Hepatocyte (in vitro differentiated cells): ENCODE measurements around the gene ZNF385B. TPM values are rescaled to one million over a fixed set of nuclear protein-coding genes. Genes with fewer than 3 reads are reported as not detected.
A peak's percentile ranks its signal among the peaks of the same experiment; 100 is the strongest.

Experiments
- DNase-seq: peaks from one replicate; pipeline ENCODE4 v3.0.0-alpha.2; 2016; ENCODE audit warnings: low spot score
- H2AFZ ChIP-seq: fragments of 200-600 bp; sonication (generic); 2 replicates; pipeline ENCODE4 v1.6.0; 2016; ENCODE audit warnings: antibody characterized with exemption, mild to moderate bottlenecking
- H3K27ac ChIP-seq: fragments of 200-600 bp; sonication (generic); 2 replicates; pipeline ENCODE4 v1.5.1; 2016; ENCODE audit warnings: mild to moderate bottlenecking
- H3K27me3 ChIP-seq: fragments of 200-600 bp; sonication (generic); 2 replicates; pipeline ENCODE4 v1.6.1; 2016
- H3K36me3 ChIP-seq: fragments of 200-600 bp; sonication (generic); replicated peaks from 2 replicates; pipeline ENCODE4 v1.5.1; 2016; ENCODE audit warnings: low read depth; ENCODE audit not compliant: insufficient read depth
- H3K4me1 ChIP-seq: fragments of 200-600 bp; sonication (generic); 2 replicates; pipeline ENCODE4 v1.5.1; 2016; ENCODE audit warnings: mild to moderate bottlenecking, moderate library complexity; ENCODE audit not compliant: insufficient read depth
- H3K4me2 ChIP-seq: fragments of 200-600 bp; sonication (generic); 2 replicates; pipeline ENCODE4 v1.6.0; 2016
- H3K4me3 ChIP-seq: fragments of 200-600 bp; sonication (generic); 2 replicates; pipeline ENCODE4 v1.5.1; 2016; ENCODE audit warnings: mild to moderate bottlenecking
- H3K79me2 ChIP-seq: fragments of 200-600 bp; sonication (generic); 2 replicates; pipeline ENCODE4 v1.6.0; 2017; ENCODE audit warnings: mild to moderate bottlenecking
- H3K9me2 ChIP-seq: fragments of 200-600 bp; sonication (generic); replicated peaks from 2 replicates; pipeline ENCODE4 v1.6.0; 2017; ENCODE audit warnings: mild to moderate bottlenecking; ENCODE audit not compliant: insufficient read depth
- H3K9me3 ChIP-seq: fragments of 200-600 bp; sonication (generic); 2 replicates; pipeline ENCODE4 v1.5.1; 2016; ENCODE audit warnings: low read depth, mild to moderate bottlenecking
- H4K20me1 ChIP-seq: fragments of 200-600 bp; sonication (generic); 2 replicates; pipeline ENCODE4 v1.6.0; 2016; ENCODE audit warnings: mild to moderate bottlenecking; ENCODE audit not compliant: insufficient read depth, poor library complexity, severe bottlenecking
- EZH2 ChIP-seq: fragments of 200-600 bp; sonication (generic); IDR thresholded peaks from 2 replicates; pipeline ENCODE4 v1.6.1; 2016; ENCODE audit warnings: antibody characterized with exemption, mild to moderate bottlenecking, borderline replicate concordance
- EZH2phosphoT487 ChIP-seq: fragments of 200-600 bp; sonication (generic); IDR thresholded peaks from one replicate; pipeline ENCODE4 v1.6.1; 2018; ENCODE audit warnings: antibody characterized with exemption, mild to moderate bottlenecking, low read depth, moderate library complexity; ENCODE audit not compliant: unreplicated experiment, severe bottlenecking
- WGBS: methylation state at CpG from one replicate; pipeline ENCODE4 v1.1.6; 2016; ENCODE audit warnings: low lambda C conversion rate; ENCODE audit errors: missing lambda C conversion rate; 5-methylcytosine and 5-hydroxymethylcytosine counted together
- polyA plus RNA-seq: library from polyadenylated mRNA; unstranded; fragments of >200 nt; fragmentation: Nextera tagmentation; extraction: Ambion mirVana; gene quantifications from 2 replicates; pipeline ENCODE4 v1.2.1, GENCODE V29; 2016
- total RNA-seq: library from RNA; depleted of rRNA; stranded (reverse); fragments of >200 nt; gene quantifications from 2 replicates; pipeline ENCODE4 v1.2.3, GENCODE V29; 2014
- TF ChIP-seq, protein P1 (sequence below): fragments of 200-600 bp; sonication (generic); IDR thresholded peaks from 2 replicates; pipeline ENCODE4 v1.5.1; 2016; ENCODE audit warnings: antibody characterized with exemption, mild to moderate bottlenecking; ENCODE audit not compliant: poor library complexity

ZNF385B gene
- total and polyA plus RNA-seq, 2 experiments from 2014 or later, result 1.8 to 2.4 TPM

- Histone ChIP-seq H3K36me3 (no peaks in the 10 kb centered on the region), H3K4me1 (no peaks in the 10 kb centered on the region), H3K79me2 (no peaks in the 10 kb centered on the region), H3K9me3 (no peaks in the 10 kb centered on the region), H3K4me3 (no peak overlapping the region), H2AFZ (no peak overlapping the region), H3K27ac (no peak overlapping the region), H4K20me1 (no peaks in the 10 kb centered on the region), H3K9me2 (no peaks in the 10 kb centered on the region), H3K4me2 (no peak overlapping the region), H3K27me3 (no peaks in the 10 kb centered on the region)
- 86% methylated on average over 4 of the region's 4 CpGs for WGBS
- DNase-seq, result no peak
- TF ChIP-seq, protein P1, sequence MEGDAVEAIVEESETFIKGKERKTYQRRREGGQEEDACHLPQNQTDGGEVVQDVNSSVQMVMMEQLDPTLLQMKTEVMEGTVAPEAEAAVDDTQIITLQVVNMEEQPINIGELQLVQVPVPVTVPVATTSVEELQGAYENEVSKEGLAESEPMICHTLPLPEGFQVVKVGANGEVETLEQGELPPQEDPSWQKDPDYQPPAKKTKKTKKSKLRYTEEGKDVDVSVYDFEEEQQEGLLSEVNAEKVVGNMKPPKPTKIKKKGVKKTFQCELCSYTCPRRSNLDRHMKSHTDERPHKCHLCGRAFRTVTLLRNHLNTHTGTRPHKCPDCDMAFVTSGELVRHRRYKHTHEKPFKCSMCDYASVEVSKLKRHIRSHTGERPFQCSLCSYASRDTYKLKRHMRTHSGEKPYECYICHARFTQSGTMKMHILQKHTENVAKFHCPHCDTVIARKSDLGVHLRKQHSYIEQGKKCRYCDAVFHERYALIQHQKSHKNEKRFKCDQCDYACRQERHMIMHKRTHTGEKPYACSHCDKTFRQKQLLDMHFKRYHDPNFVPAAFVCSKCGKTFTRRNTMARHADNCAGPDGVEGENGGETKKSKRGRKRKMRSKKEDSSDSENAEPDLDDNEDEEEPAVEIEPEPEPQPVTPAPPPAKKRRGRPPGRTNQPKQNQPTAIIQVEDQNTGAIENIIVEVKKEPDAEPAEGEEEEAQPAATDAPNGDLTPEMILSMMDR, result no peak
- TF ChIP-seq EZH2phosphoT487 (no peak), EZH2 (no peak)
Observed at GRCh38 chr2:179712825-179713224, 148.6 kb downstream of the ZNF385B start.

- DNase-seq, result peak; percentile 7
- no peaks in the 10 kb centered on the region for H4K20me1 ChIP-seq
- no peaks in the 10 kb centered on the region for H3K9me2 ChIP-seq
- no peaks in the 10 kb centered on the region for H3K9me3 ChIP-seq
- no peak overlapping the region for H3K27ac ChIP-seq
- H3K4me1 ChIP-seq, result no peaks in the 10 kb centered on the region
- TF ChIP-seq EZH2, result no peak
- H3K36me3 ChIP-seq, result no peaks in the 10 kb centered on the region
- no peaks in the 10 kb centered on the region for H3K79me2 ChIP-seq
- H3K4me3 ChIP-seq, result no peak overlapping the region
- 54% methylated on average over 4 of the region's 4 CpGs for WGBS
- H2AFZ ChIP-seq, result no peak overlapping the region
- no peaks in the 10 kb centered on the region for H3K27me3 ChIP-seq
- no peak overlapping the region for H3K4me2 ChIP-seq
Observed at GRCh38 chr2:179711375-179711774, 150.0 kb downstream of the ZNF385B start.

DNA sequence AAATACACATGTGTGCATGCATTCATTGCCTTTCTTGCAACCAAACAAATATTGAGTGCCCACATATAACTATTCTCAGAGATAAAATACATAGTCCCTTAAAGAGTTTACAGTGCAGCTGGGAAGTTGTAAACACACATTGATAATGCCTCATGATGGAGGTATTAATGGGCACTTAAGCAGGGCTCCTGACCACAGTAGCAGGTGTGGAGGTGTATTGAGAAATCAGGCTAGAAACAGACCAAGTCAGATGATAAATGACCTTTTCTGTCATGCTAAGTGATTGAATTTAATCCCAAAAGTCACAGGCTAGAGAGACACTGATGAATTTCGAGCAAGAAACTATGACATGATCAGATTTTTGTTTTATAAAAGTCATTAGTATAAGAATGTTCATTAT lies 157.7 kb downstream of the ZNF385B start:
- no peak overlapping the region for H3K27ac ChIP-seq
- no peaks in the 10 kb centered on the region for H3K9me2 ChIP-seq
- H4K20me1 ChIP-seq, result no peaks in the 10 kb centered on the region
- H3K36me3 ChIP-seq, result no peaks in the 10 kb centered on the region
- no peak overlapping the region for H2AFZ ChIP-seq
- no peaks in the 10 kb centered on the region for H3K9me3 ChIP-seq
- H3K4me1 ChIP-seq, result no peaks in the 10 kb centered on the region
- no peak for DNase-seq
- no peak overlapping the region for H3K4me2 ChIP-seq
- H3K27me3 ChIP-seq, result no peaks in the 10 kb centered on the region
- TF ChIP-seq EZH2, result no peak
- TF ChIP-seq, protein P1, result no peak
- no peak for TF ChIP-seq EZH2phosphoT487
- H3K4me3 ChIP-seq, result no peak overlapping the region
- WGBS, result 90% methylated on average over 1 of the region's 1 CpG
- H3K79me2 ChIP-seq, result no peaks in the 10 kb centered on the region

GRCh38 chr2:179702912-179703311 lies 158.5 kb downstream of the ZNF385B start:
- 80% methylated on average over 1 of the region's 1 CpG for WGBS
- Histone ChIP-seq H2AFZ (no peak overlapping the region), H3K27me3 (no peaks in the 10 kb centered on the region), H3K4me2 (no peak overlapping the region), H3K36me3 (no peaks in the 10 kb centered on the region), H3K9me2 (no peaks in the 10 kb centered on the region), H3K4me1 (no peaks in the 10 kb centered on the region), H3K9me3 (no peaks in the 10 kb centered on the region), H3K4me3 (no peak overlapping the region), H3K27ac (no peak overlapping the region), H3K79me2 (no peaks in the 10 kb centered on the region), H4K20me1 (no peaks in the 10 kb centered on the region)
- TF ChIP-seq, protein P1, result no peak
- TF ChIP-seq EZH2 (no peak), EZH2phosphoT487 (no peak)
- DNase-seq, result no peak
